Retinal pigment epithelial cell (primary cell): ENCODE data around the gene ZNF292.

Experiments used
- DNase-seq: peaks from one replicate; pipeline ENCODE4 v3.0.0-alpha.2; 2010; ENCODE audit warnings: low read depth
- H3K4me3 ChIP-seq: 2 replicates; pipeline ENCODE4 v1.5.1; 2011; ENCODE audit warnings: mild to moderate bottlenecking, low read length, control low read depth, moderate library complexity
- CTCF ChIP-seq: conservative IDR thresholded peaks from 2 replicates; pipeline ENCODE4 v1.5.1; 2011; ENCODE audit warnings: low read depth, low read length, control low read depth, inconsistent platforms

ZNF292 gene

GRCh38 chr6:87212596-87212995, 57.2 kb downstream of the ZNF292 start:
- H3K4me3 ChIP-seq, result no peak overlapping the region
- TF ChIP-seq CTCF, result no peak

DNA sequence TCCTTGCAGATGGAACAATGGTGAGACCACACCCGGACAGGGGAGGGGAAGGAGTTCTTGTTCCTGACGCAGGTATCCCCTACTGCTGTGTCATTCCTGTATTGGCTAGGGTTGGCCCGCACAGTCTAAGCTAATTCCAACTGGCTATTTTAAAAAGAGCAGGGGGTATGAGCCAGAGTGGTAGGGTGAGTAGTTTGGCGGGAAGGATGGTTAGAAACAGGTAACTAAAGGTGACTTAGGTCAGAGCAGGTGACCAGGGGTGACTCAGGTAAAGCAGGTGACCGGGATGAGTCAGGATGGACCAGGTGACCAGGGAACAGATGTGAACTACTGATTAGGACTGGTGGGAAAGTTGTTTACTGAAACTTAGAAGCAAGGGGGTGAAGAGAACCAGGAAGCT, 58.0 kb downstream of the ZNF292 start:
- no peak for TF ChIP-seq CTCF
- no peak overlapping the region for H3K4me3 ChIP-seq
- DNase-seq, result no peak

More at GRCh38 chr6:87212596-87212995, 57.2 kb downstream of the ZNF292 start:
- DNase-seq, result no peak

DNA sequence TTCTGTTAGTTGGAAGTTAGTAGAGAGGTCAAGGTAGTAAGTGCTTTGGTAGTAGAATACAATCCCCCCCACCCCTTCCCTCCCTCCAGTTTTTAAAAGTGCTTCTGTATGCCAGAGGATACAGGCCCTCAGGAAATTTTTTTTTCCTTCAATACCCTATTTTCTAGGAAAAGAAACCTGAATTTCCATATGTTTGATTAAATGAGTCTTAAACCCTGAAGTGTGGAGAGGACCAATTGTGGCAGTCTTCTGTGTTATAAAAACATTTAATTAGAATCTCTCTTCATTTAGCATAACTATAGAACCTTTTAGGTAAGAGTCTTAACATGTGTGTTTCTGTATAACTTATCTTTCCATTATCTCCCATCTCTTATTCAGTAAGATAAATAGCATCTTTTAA, 59.5 kb downstream of the ZNF292 start:
- DNase-seq, result no peak
- no peak overlapping the region for H3K4me3 ChIP-seq
- no peak for TF ChIP-seq CTCF

DNA sequence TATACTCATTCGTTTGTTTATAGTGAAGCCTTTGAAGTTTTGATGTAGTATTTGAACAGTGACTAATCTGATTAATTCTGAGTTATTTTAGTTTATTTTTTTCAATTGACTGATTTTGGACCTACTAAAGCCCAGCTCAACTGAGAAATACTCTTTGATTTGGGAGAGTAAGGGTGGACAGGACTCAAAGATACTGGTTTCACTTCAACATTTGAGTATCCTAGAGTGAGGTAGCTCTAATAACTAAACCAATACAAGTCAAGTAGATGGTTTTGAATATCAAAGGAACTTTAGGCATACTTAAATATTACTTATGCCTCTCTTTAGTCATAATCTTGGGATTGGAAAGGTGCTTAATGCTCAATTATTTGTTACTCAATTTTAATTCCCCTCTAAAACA, 65.6 kb downstream of the ZNF292 start:
- no peak overlapping the region for H3K4me3 ChIP-seq
- no peak for TF ChIP-seq CTCF
- DNase-seq, result no peak

GRCh38 chr6:87222676-87223075, 67.3 kb downstream of the ZNF292 start:
- H3K4me3 ChIP-seq, result no peak overlapping the region
- TF ChIP-seq CTCF, result no peak
- DNase-seq, result no peak

GRCh38 chr6:87224971-87225370, 69.6 kb downstream of the ZNF292 start:
- DNase-seq, result no peak
- no peak for TF ChIP-seq CTCF
- no peak overlapping the region for H3K4me3 ChIP-seq

- no peak overlapping the region for H3K4me3 ChIP-seq
- no peak for DNase-seq
- no peak for TF ChIP-seq CTCF
Measured at GRCh38 chr6:87225511-87225910, 70.1 kb downstream of the ZNF292 start.
